ENCODE results near the gene IWS1.
"Not testable (repeated sequence)": the region's sequence is repeated elsewhere in the genome, so short reads cannot be mapped to it uniquely, and the experiment has no call there.

The IWS1 gene

GRCh38 chr2:127527001-127527804 is 914 bp upstream of the IWS1 start:
- DNase-seq: no peak

- DNase-seq: no peak
These were observed 578 bp downstream of the IWS1 start for GRCh38 chr2:127525691-127526131.

GRCh38 chr2:127524198-127524834 is 2.0 kb downstream of the IWS1 start:
- DNase-seq: not testable (repeated sequence)

- no peak for DNase-seq
These were observed 2.9 kb downstream of the IWS1 start for GRCh38 chr2:127523269-127523939.

GRCh38 chr2:127520424-127520823 is 5.9 kb downstream of the IWS1 start:
- no peak for DNase-seq

GRCh38 chr2:127517465-127517864 is 8.8 kb downstream of the IWS1 start:
- no peak for DNase-seq

GRCh38 chr2:127516041-127516762 is 10.1 kb downstream of the IWS1 start:
- DNase-seq: no peak

- no peak for DNase-seq
These were observed 10.8 kb downstream of the IWS1 start for GRCh38 chr2:127515383-127515915.

GRCh38 chr2:127514485-127514884 is 11.8 kb downstream of the IWS1 start:
- DNase-seq: no peak

GRCh38 chr2:127514076-127514475 is 12.2 kb downstream of the IWS1 start:
- DNase-seq: no peak

GRCh38 chr2:127512362-127512761 is 13.9 kb downstream of the IWS1 start:
- DNase-seq: no peak

GRCh38 chr2:127511917-127512316 is 14.4 kb downstream of the IWS1 start:
- no peak for DNase-seq

- no peak for DNase-seq
These were observed 15.1 kb downstream of the IWS1 start for GRCh38 chr2:127511090-127511695.

GRCh38 chr2:127510073-127510472 is 16.2 kb downstream of the IWS1 start:
- no peak for DNase-seq

- no peak for DNase-seq
These were observed 17.7 kb downstream of the IWS1 start for GRCh38 chr2:127508631-127509034.

- DNase-seq: no peak
These were observed 18.2 kb downstream of the IWS1 start for GRCh38 chr2:127508023-127508630.

- no peak for DNase-seq
These were observed 19.8 kb downstream of the IWS1 start for GRCh38 chr2:127506510-127506909.

- DNase-seq: no peak
These were observed 21.5 kb downstream of the IWS1 start for GRCh38 chr2:127504552-127505430.

- no peak for DNase-seq
These were observed 22.8 kb downstream of the IWS1 start for GRCh38 chr2:127503491-127503890.

GRCh38 chr2:127498386-127498785 is 27.9 kb downstream of the IWS1 start:
- DNase-seq: no peak

GRCh38 chr2:127490283-127490682 is 36.0 kb downstream of the IWS1 start:
- no peak for DNase-seq
